ENCODE results near the gene TMEM63C. TPM values are rescaled to one million over a fixed set of nuclear protein-coding genes. Genes with fewer than 3 reads are reported as not detected.

The TMEM63C gene
- total RNA-seq, 4 donors from 2014 or later, result 20.1 to 60.2 (median 33.9) TPM

DNA sequence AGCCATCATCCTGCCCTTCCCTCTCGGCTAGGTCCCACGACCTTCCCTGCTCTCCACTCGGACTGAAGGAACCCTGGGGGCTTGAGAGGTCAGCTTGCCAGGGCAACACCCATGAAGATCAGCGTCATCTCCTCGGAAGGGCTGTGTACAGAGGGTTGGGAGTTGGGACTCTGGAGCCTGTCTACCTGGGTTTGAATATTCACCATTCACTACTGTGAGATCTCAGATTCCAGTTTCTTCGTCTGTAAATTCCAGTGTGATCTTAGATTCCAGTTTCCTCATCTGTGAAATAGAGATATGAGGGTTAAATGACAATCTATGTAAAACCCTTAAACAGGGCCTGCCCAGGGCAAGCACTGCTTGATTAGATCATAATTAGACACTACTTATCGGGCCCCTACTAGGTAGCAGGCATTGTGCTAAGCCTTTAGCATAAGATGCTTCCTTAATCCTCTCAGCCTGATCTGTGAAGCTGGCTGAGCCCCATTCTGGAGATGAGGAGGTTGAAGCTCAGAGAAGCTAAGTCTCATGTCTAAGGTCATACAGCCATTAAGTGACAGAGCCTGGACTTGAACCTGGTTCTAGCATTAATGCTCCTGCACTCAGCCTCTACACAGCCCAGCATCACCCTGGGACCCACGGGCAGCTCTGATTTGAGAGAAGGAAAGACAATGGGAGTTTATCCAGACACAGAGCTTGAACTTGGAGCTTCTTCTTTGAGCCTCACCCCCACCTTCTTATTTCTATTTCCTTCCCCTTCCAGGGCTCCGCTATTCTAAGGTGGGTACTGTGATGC, 39.4 kb upstream of the TMEM63C start:
- Histone ChIP-seq H3K4me1 (peaks cover 0 to 26% (median 20%) of the 10 kb centered on the region in 4 donors), H3K36me3 (no peaks in the 10 kb centered on the region), H3K27ac (no peak overlapping the region), H3K27me3 (peaks cover 99% of the 10 kb centered on the region), H3K9me3 (no peaks in the 10 kb centered on the region), H3K4me3 (peak overlapping the region in 1 of 4 donors; percentile 40)
- intact Hi-C loops (cut with DNase I; ENCODE audit: low total_unique reads), result no loop called here
- WGBS, 2 donors (ENCODE audit: low coverage in 1 of 2), result 0 to 14% methylated on average over 1 to 9 of the region's 9 CpGs
- DNase-seq, result no peak
- in situ Hi-C loops (cut with MboI; ENCODE audit: low pct_ligation_motif_present in 1 of 4, low pct_unique_long_range_greater_than_20kb in 1 of 4, low sequenced_read_pairs in 3 of 4), result loop anchor here in 2 of 4 donors (10.0 to 25.0 kb wide), 2 partner anchors 170 to 173 kb away; partner anchors contain the start of genes GSTZ1 (in 1 of the 2) and POMT2 (in 1 of the 2)
- TF ChIP-seq EP300 (IDR thresholded peaks at IDR 0.05; ENCODE audit: low read depth) (no peak), POLR2A (IDR thresholded peaks at IDR 0.05) (no peak), POLR2AphosphoS5 (IDR thresholded peaks at IDR 0.05) (no peak)
- TF ChIP-seq, protein P1, sequence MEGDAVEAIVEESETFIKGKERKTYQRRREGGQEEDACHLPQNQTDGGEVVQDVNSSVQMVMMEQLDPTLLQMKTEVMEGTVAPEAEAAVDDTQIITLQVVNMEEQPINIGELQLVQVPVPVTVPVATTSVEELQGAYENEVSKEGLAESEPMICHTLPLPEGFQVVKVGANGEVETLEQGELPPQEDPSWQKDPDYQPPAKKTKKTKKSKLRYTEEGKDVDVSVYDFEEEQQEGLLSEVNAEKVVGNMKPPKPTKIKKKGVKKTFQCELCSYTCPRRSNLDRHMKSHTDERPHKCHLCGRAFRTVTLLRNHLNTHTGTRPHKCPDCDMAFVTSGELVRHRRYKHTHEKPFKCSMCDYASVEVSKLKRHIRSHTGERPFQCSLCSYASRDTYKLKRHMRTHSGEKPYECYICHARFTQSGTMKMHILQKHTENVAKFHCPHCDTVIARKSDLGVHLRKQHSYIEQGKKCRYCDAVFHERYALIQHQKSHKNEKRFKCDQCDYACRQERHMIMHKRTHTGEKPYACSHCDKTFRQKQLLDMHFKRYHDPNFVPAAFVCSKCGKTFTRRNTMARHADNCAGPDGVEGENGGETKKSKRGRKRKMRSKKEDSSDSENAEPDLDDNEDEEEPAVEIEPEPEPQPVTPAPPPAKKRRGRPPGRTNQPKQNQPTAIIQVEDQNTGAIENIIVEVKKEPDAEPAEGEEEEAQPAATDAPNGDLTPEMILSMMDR (IDR thresholded peaks at IDR 0.05), result no peak

DNA sequence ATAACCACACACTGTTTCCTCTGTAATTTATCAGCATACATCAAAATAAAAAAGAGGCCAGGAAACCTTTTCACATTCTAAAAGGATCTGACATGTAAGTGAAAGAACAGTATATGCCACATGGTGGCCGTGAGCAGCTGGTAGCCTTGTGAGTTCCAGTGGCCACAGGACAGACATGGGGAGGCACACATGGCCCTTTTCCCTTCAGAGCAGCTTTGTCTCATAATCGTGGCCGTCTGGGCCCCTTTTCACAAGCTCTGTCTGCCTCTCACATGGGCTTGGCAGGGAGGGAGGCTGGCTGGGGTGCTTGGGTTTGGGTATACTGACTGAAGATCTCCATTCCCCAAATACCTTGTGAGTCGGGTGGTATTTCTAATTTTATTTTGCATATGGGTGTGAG, 38.5 kb upstream of the TMEM63C start:
- WGBS, 2 donors (ENCODE audit: low coverage in 1 of 2), result 8 to 17% methylated on average over 2 to 4 of the region's 4 CpGs
- DNase-seq, result no peak
- intact Hi-C loops (cut with DNase I; ENCODE audit: low total_unique reads), result no loop called here

DNA sequence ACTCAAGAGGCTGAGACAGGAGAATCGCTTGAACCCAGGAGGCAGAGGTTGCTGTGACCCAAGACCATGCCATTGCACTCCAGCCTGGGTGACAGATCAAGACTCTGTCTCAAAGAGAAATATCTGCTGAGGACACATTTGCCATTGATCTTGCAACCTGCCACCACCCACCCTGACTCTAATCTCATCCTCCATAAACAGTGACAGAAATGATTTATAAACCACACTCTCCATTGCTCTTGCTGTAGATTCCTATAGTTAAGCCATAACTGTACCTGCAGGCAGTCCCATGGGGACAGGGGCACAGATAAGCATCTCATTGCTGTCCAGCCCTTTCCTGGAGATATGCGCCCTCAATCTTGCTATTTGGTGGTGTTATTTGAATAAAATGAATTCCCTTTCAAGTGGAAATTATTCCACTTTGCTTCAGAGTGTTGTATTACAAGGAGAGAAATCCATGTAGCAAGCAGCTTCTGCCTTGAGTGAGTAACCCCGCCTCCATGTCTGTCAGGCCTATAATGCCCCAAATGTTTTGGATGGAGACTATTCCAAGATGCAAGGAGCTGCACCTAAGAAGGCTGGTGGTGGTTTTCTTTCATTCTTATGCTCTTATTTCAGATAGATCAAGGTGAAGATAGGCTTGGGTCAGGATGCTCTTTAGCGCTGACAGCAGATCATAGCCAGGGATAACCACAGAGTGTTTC, 37.0 kb upstream of the TMEM63C start:
- Histone ChIP-seq H3K9me3 (no peaks in the 10 kb centered on the region), H3K27me3 (peaks cover 79% of the 10 kb centered on the region), H3K4me1 (peaks cover 0 to 22% (median 18%) of the 10 kb centered on the region in 4 donors), H3K27ac (no peak overlapping the region), H3K36me3 (no peaks in the 10 kb centered on the region), H3K4me3 (no peak overlapping the region)
- DNase-seq, result no peak
- in situ Hi-C loops (cut with MboI; ENCODE audit: low pct_ligation_motif_present in 1 of 4, low pct_unique_long_range_greater_than_20kb in 1 of 4, low sequenced_read_pairs in 3 of 4), result loop anchor here in 2 of 4 donors (10.0 to 25.0 kb wide), 2 partner anchors 168 to 170 kb away; partner anchors contain the start of genes GSTZ1 (in 1 of the 2) and POMT2 (in 1 of the 2)
- TF ChIP-seq POLR2A (IDR thresholded peaks at IDR 0.05), result no peak
- TF ChIP-seq, protein P1 (IDR thresholded peaks at IDR 0.05), result no peak
- no peak for TF ChIP-seq POLR2AphosphoS5 (IDR thresholded peaks at IDR 0.05)
- TF ChIP-seq EP300 (IDR thresholded peaks at IDR 0.05; ENCODE audit: low read depth), result no peak
- 71% methylated on average over 4 of the region's 4 CpGs; no CpG with 5 or more reads in 1 of the 2 donors for WGBS, 2 donors (ENCODE audit: low coverage in 1 of 2)
- intact Hi-C loops (cut with DNase I; ENCODE audit: low total_unique reads), result no loop called here

More for the DNA sequence above, 38.5 kb upstream of the TMEM63C start:
- in situ Hi-C loops (cut with MboI; ENCODE audit: low pct_ligation_motif_present in 1 of 4, low pct_unique_long_range_greater_than_20kb in 1 of 4, low sequenced_read_pairs in 3 of 4), result loop anchor here in 2 of 4 donors (10.0 to 25.0 kb wide), 2 partner anchors 169 to 172 kb away; partner anchors contain the start of genes GSTZ1 (in 1 of the 2) and POMT2 (in 1 of the 2)
- H3K9me3 ChIP-seq, result no peaks in the 10 kb centered on the region
- no peak overlapping the region for H3K4me3 ChIP-seq
- H3K36me3 ChIP-seq, result no peaks in the 10 kb centered on the region
- H3K4me1 ChIP-seq, result peaks cover 0 to 26% (median 20%) of the 10 kb centered on the region in 4 donors
- TF ChIP-seq POLR2AphosphoS5 (IDR thresholded peaks at IDR 0.05) (no peak), EP300 (IDR thresholded peaks at IDR 0.05; ENCODE audit: low read depth) (no peak), POLR2A (IDR thresholded peaks at IDR 0.05) (no peak)
- TF ChIP-seq, protein P1 (IDR thresholded peaks at IDR 0.05), result no peak
- H3K27ac ChIP-seq, result no peak overlapping the region
- H3K27me3 ChIP-seq, result peaks cover 94% of the 10 kb centered on the region
